Stimulated activated CD8-positive, alpha-beta memory T cell treated with anti-CD3 and anti-CD28 coated beads, Interleukin-4, amount 100 ng/mL, for 1 hour (primary cell): ENCODE measurements around the gene TNS1.
"Not testable (repeated sequence)": the region's sequence is repeated elsewhere in the genome, so short reads cannot be mapped to it uniquely, and the experiment has no call there.

Source experiments
- DNase-seq, 2 donors: peaks; one replicate each; pipeline ENCODE4 v3.0.0-alpha.2; 2020; ENCODE audit warnings: low read depth in 2 of 2, low spot score in 1 of 2

Gene TNS1

DNA sequence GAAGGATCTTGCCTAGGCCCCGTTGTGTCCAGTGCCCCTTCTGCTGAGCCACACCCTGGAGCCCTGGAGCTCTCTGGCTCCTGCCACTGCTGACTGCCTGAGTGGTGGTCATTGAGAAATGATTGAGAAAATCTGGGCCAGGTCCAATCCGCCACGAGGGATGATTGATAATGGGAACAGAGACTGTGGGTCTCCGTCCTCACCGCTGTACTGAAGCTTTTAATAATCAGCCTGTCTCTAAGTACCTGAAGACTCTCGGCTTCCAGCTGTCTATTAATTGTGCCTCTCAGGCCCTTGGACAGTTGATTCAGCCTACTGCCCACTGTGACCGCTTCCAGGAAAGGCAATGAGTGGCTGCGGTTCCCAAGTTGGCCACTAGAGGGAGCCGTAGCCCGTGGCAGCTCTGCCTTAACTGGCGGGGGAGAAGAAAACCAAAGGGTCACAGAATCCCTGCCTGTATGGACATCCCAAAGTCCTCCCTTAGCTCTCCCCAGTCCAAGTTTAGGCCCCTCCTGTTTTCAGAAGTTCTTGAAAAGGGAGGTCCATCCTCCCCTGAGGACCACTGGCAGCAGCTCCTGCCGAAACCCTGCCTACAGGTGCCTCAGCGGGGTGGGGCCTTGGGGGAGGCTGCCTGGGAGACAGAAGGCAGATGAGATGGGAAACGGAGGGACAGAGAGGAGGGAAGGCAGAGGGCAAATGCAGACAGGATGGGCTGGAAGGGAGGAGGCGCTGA is 213.6 kb downstream of the TNS1 start:
- DNase-seq, result peak; percentile 45 to 50

DNA sequence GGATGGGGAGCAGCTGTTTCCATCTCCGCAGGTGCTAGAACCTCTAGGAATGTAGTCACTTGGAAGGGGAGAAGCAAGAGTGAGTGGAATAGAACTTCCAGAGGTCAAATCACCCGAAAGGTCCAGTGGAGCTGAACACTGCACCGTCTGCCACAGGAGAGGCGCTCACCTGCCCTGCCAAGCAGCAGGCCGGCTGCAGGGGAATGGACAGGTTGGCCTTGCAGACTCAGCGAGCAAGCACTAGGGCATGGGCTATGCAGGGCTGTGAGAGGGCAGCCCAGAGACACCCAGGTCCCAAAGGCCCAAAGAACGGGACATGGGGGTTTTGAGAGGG is 214.2 kb downstream of the TNS1 start:
- no peak for DNase-seq

DNA sequence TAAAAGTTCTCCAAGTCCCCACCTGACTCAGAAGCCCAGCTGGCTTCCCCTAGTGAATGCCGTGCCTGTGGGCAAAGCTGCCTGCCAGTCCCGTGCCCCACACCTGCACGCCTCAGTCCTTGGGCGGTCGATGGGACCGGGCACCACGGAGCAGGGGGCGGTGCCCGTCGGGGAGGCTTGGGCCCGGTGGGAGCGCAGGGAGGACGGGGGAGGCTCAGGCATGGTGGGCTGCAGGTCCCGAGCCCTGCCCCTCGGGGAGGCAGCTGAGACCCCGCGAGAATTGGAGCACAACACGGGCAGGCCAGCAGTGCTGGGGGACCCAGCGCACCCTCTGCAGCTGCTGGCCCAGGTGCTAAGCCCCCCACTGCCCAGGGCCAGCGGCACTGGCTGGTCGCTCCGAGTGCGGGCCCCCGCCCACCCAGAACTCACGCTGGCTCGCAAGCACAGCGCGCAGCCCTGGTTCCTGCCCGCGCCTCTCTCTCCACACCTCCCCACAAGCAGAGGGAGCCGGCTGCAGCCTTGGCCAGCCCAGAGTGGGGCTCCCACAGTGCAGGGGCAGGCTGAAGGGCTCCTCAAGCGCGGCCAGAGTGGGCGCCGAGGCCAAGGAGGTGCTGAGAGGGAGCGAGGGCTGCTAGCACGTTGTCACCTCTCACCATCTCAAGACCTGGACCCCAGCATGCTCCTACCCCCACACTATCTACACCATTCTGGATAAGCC is 215.5 kb downstream of the TNS1 start:
- no peak for DNase-seq

DNA sequence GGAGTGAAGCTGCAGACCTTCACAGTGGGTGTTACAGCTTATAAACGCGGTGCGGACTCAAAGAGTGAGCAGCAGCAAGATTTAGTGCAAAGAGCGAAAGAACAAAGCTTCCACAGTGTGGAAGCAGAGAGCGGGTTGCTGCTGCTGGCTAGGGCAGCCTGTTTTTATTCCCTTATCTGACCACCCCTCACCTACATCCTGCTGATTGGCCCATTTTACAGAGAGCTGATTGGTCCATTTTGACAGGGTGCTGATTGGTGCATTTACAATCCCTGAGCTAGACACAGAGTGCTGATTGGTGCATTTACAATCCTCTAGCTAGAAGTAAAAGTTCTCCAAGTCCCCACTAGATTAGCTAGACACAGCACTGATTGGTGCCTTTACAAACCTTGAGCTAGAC is 216.2 kb downstream of the TNS1 start:
- not testable (repeated sequence) for DNase-seq

DNA sequence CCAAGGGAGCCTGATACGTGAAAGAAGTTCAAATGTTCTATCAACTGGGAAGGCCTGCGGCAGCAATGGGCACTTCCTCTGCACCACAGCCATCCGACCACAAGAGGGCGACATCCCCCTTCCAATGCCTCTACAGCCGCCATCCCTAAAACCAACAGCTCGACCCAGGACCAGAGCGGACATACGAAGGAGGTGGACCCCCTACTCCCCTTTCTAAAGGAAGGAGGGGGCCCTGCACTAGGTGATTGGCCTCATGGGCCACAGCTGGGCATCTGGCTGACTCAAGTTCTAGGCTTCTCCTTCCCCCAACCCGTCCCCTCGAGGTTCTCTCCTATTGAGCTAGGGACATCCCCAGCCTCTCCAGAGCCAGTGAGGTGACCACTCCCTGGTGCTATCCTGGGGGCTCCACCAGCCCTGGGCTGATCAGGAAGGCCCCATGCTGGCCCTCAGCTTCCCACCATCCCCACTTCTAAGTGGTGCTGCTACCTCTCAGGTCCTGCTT is 217.2 kb downstream of the TNS1 start:
- DNase-seq, result peak; percentile 52 to 55

DNA sequence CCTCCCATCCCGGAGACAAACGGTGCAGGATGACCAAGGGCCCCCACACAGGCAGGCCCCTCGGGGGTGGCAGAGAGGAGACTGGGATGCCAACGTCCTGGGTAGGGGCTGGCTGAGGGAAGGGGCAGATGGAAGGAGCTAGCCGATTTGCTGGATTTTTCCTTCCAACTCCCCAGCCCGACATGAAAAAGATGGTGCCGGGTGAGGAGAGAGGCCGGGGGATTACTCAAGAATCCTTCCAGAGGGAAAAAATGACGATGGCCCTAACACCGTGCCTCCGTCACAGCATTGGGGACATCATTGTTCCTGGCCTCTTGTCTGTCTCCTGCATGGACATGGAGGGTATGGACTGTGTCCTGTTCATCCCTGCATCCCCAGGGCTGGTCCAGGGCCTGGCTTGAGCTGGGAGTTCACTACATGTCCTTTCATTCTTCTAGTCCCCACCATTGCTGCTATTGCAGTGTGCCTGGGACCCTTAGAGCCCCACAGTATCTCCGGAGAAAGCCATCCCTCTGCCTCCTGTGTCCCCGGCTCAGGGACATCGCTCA is 217.7 kb downstream of the TNS1 start:
- DNase-seq, result no peak

DNA sequence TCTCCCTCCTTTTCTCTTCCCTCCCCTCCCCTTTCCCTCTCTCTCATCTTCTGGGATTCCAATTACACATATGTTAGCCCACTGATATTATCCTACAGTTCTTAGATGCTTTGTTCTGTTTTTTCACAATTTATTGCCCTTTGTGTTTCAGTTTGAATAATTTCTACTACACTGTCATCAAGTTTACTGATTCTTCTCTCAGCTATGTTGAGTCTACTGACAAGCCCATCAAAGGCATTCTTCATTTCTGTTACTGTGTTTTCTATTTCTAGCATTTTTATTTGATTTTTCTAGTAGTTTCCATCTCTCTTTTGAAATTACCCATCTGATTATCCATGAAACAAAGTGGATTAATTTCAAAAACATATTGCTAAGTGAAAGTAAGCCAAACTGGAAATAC is 219.6 kb downstream of the TNS1 start:
- no peak for DNase-seq

DNA sequence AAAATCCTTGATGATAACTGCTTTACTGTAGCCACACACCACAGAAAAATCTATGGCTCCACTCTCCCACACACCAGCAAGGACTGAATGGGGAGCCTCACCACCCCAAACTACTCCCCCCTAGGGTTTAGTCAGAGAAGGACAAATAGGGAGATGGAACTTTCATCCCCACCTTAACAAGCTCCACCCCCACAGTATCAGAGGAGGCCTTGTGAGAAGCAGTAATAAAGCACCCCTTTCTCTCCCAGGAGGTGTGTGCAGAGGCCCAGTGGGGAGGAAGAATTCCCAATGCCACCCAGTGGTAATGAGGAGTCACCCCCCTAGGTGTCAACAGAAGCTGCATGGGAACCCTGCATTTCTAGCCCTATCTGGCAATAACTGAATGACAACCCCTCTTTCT is 224.9 kb downstream of the TNS1 start:
- no peak for DNase-seq

DNA sequence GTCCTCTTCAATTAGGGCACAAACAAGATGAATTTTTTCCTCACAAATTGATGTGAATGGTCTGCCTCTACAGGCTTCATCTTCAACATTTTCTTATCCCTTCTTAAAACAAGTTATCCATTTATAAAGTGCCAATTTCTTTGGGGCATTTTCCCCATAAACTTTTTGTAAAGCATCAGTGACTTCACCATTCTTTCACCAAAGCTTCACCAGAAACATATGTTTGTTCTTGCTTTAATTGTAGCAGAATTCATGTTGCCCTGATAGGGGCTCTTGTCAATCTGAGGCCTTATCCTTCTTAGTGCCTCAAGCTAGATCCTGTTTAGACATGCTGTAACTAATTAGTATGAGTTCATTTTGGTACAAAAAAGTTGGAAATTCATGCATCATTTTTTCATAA is 226.2 kb downstream of the TNS1 start:
- no peak for DNase-seq

DNA sequence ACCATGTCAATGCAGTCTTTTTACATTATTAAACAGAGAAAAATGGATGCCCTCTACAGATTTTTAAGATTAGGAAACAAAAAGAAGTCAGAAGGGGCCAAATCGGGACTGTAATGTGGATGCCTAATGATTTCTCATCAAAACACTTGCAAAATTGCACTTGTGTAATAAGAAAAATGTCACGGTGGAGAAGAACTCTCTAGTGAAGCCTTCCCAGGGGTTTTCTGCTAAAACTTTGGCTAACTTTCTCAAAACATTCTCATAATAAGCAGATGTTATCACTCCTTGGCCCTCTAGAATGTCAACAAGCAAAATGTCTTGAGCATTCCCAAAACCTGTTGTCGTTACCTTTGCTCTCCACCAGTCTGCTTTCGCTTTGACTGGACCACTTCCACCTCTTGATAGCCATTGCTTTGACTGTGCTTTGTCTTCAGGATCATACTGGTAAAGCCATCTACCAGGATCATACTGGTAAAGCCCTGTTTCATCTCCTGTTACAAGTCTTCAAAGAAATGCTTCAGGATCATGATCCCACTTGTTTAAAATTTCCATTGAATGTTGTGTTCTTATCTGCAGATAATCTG is 226.8 kb downstream of the TNS1 start:
- no peak for DNase-seq

DNA sequence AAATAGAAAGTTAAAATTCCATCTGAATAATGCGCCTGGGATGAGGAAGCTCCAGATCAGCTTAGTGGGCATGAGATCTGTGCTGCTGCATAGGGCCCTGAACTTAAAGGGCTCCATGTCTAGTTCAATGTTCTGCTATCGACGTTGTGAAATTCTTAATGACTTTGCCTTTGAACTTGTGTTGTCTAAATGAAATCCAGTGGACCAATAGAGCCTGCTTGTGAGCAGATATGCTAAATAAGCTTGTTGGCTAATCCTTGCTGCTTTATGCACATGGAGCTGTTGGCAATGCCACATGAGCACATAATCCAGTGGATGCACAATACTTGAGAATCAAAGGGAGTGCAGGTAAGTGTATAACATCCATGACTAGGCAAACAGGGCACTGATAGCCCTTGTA is 228.6 kb downstream of the TNS1 start:
- DNase-seq, result no peak

DNA sequence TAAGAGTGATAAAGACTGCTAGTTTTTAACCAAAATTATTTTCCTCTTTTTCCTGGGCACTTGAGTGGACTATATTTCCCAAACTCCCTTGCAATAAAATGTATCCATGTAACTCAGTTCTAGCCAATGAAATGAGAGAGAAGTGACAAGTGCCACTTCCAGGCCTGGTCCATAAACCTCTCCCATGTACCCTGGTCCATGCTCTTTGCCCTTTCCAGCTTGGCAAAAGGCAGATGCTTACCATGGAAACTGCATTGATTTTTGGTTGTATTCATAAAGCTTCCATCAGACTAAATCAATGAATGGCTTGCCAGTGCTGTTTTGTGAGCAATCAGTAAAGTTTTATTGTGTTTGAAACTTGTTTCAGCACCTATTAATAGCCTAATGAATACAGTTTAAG is 229.3 kb downstream of the TNS1 start:
- DNase-seq, result no peak

DNA sequence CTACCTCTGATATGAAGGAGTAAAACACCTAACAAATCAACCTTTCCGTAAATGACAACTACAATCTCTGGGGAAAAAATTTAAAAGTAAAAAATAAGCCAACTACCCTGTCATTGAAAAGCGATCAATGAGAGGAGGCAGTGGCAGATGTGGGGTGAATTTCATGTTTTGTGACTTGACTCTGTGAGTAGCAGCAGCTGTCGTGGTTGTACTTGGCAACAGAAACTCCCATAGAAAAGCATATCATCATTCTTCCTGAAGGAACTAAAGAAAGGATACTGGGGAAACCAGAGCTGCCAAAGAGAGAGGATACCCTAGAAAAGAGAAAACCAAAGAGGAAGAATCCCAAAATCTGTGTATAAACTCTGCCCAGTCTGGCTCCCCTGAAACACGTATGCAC is 236.4 kb downstream of the TNS1 start:
- no peak for DNase-seq

DNA sequence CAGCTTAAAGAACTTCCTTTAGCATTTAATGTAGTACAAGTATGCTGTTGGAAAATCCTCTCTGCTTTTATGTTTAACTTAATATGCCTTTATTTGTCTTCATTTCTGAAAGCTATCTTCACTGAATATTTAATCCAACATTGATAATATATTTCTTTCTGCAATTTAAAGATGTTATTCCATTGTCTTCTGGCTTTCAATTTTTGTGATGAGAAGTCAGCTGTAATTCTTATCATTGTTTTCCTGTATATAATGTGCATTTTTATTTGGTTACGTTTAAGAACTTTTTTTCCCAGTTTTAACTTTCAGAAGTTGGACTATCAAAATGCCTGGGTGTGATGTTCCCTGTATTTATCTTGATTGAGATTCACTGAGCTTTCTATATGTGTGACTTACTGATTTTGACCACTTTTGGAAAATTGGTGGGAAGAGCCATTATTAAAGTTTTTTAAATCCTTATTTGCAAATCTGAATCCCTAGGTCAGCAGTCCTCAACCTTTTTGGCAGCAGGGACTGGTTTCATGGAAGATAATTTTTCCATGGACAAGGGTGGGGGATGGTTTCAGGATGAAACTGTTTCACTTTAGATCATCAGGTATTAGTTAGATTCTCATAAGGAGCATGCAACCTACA is 241.0 kb downstream of the TNS1 start:
- no peak for DNase-seq

DNA sequence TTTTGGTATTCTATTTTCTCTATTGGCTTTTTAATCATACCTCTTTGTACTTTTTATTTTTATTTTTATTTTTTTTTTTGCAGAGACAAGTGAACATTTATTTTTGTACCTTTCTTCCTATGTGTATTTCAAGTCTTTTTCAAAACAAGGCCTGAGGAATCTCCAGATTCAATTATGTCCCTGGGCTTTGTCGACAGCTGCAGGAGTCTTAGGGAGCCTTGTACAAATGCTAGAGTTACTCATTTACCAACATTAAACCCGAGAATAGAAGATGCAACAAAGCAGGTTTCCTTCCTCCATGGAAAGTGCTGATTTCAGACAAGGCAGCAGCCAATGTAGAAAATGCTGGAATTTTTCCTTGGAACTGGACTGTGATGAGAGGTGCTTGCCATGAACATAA is 242.8 kb downstream of the TNS1 start:
- DNase-seq, result no peak

DNA sequence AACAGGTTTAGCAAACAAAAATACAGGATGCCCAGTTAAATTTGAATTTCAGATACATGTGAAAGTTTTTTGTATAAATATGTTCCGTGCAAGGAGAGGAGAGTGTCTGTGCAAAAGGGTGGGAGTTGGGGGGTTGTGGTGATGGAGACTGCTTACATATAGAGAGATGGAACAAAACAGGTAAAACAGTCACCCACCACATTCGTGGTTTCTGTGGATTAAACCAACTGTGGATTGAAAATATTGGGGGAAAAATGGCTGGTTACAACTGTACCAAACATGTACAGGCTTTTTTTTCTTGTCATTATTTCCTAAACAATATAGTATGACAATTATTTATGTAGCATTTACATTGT is 245.7 kb downstream of the TNS1 start:
- DNase-seq, result no peak

DNA sequence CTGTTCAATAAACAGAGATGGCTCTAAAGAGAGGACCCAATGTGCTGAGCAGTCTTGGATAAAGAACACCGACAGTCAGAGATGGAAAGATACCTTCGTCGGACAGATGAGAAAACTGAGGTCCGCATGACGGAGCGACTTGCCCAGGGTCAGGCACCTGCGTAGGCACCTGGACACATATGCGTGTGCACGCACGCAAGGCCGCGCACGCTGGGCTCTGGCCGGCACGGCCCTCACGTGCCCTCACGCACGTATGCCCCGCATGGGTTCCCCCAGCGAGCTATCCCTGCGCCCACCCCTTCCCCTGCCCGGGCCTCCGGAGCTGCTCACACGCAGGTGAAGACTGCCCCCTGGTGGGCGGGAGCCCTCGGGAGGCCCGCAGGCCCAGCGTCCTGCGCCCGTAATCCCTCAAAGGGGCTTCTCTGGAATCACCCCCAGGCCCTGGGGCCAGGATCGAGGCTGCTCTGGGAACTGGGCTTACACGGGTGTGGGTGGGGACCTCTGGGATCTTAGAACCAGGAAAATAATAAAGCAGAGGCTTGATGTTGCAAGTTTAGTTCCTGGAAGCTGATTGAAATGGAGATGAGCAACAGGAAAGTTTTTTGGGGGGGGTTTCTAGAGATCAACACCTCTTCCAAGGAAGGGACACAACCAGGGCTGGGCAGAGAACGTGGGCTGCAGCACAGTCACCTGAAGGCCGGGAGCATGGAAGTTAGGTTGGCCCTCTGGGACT is 246.3 kb downstream of the TNS1 start:
- DNase-seq, result peak; percentile 25 to 55

DNA sequence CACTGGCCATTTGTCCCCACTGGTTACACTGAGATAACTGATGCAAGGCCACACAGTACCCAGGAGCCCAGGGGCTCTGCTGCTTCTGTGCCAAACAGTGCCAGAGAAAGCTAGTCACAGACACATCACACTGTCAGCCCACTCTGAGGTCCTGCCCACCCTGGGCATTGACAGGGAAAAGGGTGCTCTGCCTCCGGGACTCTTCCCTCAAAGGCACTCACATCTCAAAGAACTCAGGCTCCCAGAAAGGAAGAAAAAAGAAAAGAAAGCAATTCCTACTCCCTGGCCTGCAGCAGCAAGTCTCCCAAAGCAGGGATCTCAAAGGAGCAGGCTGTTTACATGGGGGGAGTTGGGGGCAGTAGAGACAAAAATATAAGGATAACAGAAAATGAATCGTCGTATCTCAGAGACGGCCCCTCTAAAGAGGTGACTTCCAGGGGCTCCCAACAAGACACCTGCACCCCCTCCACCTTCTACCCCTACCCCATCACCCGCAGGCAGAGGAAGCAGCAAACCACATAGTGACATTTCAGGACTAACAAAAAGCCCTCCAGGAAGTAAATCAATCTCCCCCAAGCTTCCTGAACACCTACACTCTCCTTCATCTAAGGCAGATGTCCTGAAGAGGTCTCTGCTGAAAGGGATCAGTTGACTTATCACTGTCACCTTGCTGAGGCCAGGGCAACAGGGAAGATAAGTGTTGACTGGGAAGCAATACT is 247.6 kb downstream of the TNS1 start:
- DNase-seq, result no peak

DNA sequence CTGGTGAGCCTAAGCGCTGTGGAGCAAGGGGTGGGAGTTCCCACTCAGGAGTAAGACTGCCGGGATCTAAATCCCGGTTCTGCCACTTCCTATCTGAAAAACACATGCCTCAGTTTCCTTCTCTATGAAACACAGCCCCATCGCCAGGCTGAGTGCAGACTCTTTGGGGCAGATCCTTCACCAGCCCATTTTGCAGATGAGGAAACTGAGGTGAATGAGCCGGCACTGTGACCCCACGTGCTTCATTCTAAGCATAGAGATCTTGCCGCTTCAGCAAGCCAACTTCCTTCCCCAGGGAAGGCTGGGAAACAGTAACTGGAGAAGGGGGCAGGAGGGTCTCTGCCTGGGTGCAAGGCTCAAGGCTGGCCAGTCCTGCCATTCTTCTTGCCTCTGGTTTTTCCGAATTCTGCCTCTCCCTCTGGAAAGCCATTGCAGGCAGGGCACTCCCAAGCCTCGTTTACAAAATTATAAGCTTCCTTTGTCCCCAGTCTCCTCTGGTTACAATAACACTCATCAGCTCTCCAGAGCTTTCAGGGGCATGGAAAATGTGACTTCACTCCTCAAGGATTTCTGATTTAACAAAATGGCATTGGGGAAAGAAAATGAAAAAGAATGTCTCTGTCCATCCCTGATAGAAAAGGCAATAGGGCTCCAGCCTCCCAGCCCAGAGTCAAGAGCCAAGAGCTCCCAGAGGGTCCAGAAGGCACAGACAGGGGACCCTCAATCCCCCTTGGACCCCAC is 249.2 kb downstream of the TNS1 start:
- DNase-seq, result no peak
